ENCODE results near the gene CUL1.
"Not testable (repeated sequence)": the region's sequence is repeated elsewhere in the genome, so short reads cannot be mapped to it uniquely, and the experiment has no call there.

CUL1 gene

GRCh38 chr7:148700661-148701064 is 2.0 kb downstream of the CUL1 start:
- no peak overlapping the region for H3K27ac ChIP-seq (ENCODE audit: low read depth, low read length, poor library complexity, severe bottlenecking)
- H4K20me1 ChIP-seq (ENCODE audit: insufficient read depth, low read length), result peaks cover 17% of the 10 kb centered on the region; the same call in 1 of the 2 replicates

GRCh38 chr7:148701414-148701813 is 2.7 kb downstream of the CUL1 start:
- Histone ChIP-seq H3K36me3 (ENCODE audit: insufficient read depth, low read length) (no peaks in the 10 kb centered on the region; the same call in 1 of the 2 replicates), H3K79me2 (ENCODE audit: insufficient read depth, low read length) (peaks cover 65% of the 10 kb centered on the region), H3K27me3 (ENCODE audit: insufficient read depth, low read length) (no peaks in the 10 kb centered on the region), H2AFZ (ENCODE audit: low read length) (no peak overlapping the region), H3K4me1 (ENCODE audit: insufficient read depth, low read length, severe bottlenecking) (peaks cover 57% of the 10 kb centered on the region), H3F3A (ENCODE audit: insufficient read depth, low read length) (peaks cover 4% of the 10 kb centered on the region; the same call in 1 of the 2 replicates), H3K4me2 (ENCODE audit: low read length) (peak overlapping the region; percentile 93), H4K20me1 (ENCODE audit: insufficient read depth, low read length) (peaks cover 20% of the 10 kb centered on the region; the same call in 1 of the 2 replicates), H3K27ac (ENCODE audit: low read depth, low read length, poor library complexity, severe bottlenecking) (no peak overlapping the region), H3K4me3 (ENCODE audit: low read depth, low read length, poor library complexity, severe bottlenecking) (no peak overlapping the region), H3K9ac (ENCODE audit: low read length) (no peak overlapping the region), H3K9me2 (ENCODE audit: low read depth, low read length) (no peaks in the 10 kb centered on the region), H3K9me3 (ENCODE audit: low read length) (no peaks in the 10 kb centered on the region)
- TF ChIP-seq CTCF (IDR thresholded peaks at IDR 0.05; ENCODE audit: low read length), result no peak
- no peak for TF ChIP-seq EZH2 (IDR thresholded peaks at IDR 0.05; ENCODE audit: borderline replicate concordance, low read length)

More at GRCh38 chr7:148700661-148701064, 2.0 kb downstream of the CUL1 start:
- no peaks in the 10 kb centered on the region for H3K27me3 ChIP-seq (ENCODE audit: insufficient read depth, low read length)
- H3K9ac ChIP-seq (ENCODE audit: low read length), result peak overlapping the region; percentile 90
- H2AFZ ChIP-seq (ENCODE audit: low read length), result no peak overlapping the region
- peak overlapping the region; percentile 81 for H3K4me3 ChIP-seq (ENCODE audit: low read depth, low read length, poor library complexity, severe bottlenecking)
- H3K79me2 ChIP-seq (ENCODE audit: insufficient read depth, low read length), result peaks cover 58% of the 10 kb centered on the region
- peak overlapping the region; percentile 93 for H3K4me2 ChIP-seq (ENCODE audit: low read length)
- peaks cover 4% of the 10 kb centered on the region; the same call in 1 of the 2 replicates for H3F3A ChIP-seq (ENCODE audit: insufficient read depth, low read length)
- peaks cover 57% of the 10 kb centered on the region for H3K4me1 ChIP-seq (ENCODE audit: insufficient read depth, low read length, severe bottlenecking)
- H3K36me3 ChIP-seq (ENCODE audit: insufficient read depth, low read length), result no peaks in the 10 kb centered on the region; the same call in 1 of the 2 replicates
- no peaks in the 10 kb centered on the region for H3K9me2 ChIP-seq (ENCODE audit: low read depth, low read length)
- no peaks in the 10 kb centered on the region for H3K9me3 ChIP-seq (ENCODE audit: low read length)
- TF ChIP-seq CTCF (IDR thresholded peaks at IDR 0.05; ENCODE audit: low read length), result no peak
- no peak for TF ChIP-seq EZH2 (IDR thresholded peaks at IDR 0.05; ENCODE audit: borderline replicate concordance, low read length)

GRCh38 chr7:148702876-148703670 is 4.4 kb downstream of the CUL1 start:
- no peak overlapping the region for H3K4me3 ChIP-seq (ENCODE audit: low read depth, low read length, poor library complexity, severe bottlenecking)

GRCh38 chr7:148703671-148703962 is 4.9 kb downstream of the CUL1 start:
- not testable (repeated sequence) for H3K9me2 ChIP-seq (ENCODE audit: low read depth, low read length); H3K9me3 ChIP-seq (ENCODE audit: low read length); H3K27ac ChIP-seq (ENCODE audit: low read depth, low read length, poor library complexity, severe bottlenecking); H3K9ac ChIP-seq (ENCODE audit: low read length); H3K36me3 ChIP-seq (ENCODE audit: insufficient read depth, low read length); H3F3A ChIP-seq (ENCODE audit: insufficient read depth, low read length); H3K4me2 ChIP-seq (ENCODE audit: low read length); H2AFZ ChIP-seq (ENCODE audit: low read length); H3K27me3 ChIP-seq (ENCODE audit: insufficient read depth, low read length); H3K4me3 ChIP-seq (ENCODE audit: low read depth, low read length, poor library complexity, severe bottlenecking)
- H3K79me2 ChIP-seq (ENCODE audit: insufficient read depth, low read length), result peaks cover 84% of the 10 kb centered on the region
- H4K20me1 ChIP-seq (ENCODE audit: insufficient read depth, low read length), result peaks cover 25% of the 10 kb centered on the region
- peaks cover 52% of the 10 kb centered on the region for H3K4me1 ChIP-seq (ENCODE audit: insufficient read depth, low read length, severe bottlenecking)

More at GRCh38 chr7:148702876-148703670, 4.4 kb downstream of the CUL1 start:
- Histone ChIP-seq H3K4me1 (ENCODE audit: insufficient read depth, low read length, severe bottlenecking) (peaks cover 52% of the 10 kb centered on the region), H4K20me1 (ENCODE audit: insufficient read depth, low read length) (peaks cover 25% of the 10 kb centered on the region), H3K27me3 (ENCODE audit: insufficient read depth, low read length) (no peaks in the 10 kb centered on the region), H2AFZ (ENCODE audit: low read length) (no peak overlapping the region), H3F3A (ENCODE audit: insufficient read depth, low read length) (no peaks in the 10 kb centered on the region), H3K79me2 (ENCODE audit: insufficient read depth, low read length) (peaks cover 78% of the 10 kb centered on the region), H3K9me2 (ENCODE audit: low read depth, low read length) (no peaks in the 10 kb centered on the region), H3K9ac (ENCODE audit: low read length) (no peak overlapping the region), H3K4me2 (ENCODE audit: low read length) (no peak overlapping the region), H3K36me3 (ENCODE audit: insufficient read depth, low read length) (no peaks in the 10 kb centered on the region; the same call in 1 of the 2 replicates), H3K27ac (ENCODE audit: low read depth, low read length, poor library complexity, severe bottlenecking) (no peak overlapping the region), H3K9me3 (ENCODE audit: low read length) (no peaks in the 10 kb centered on the region)
- TF ChIP-seq CTCF (IDR thresholded peaks at IDR 0.05; ENCODE audit: low read length) (no peak), EZH2 (IDR thresholded peaks at IDR 0.05; ENCODE audit: borderline replicate concordance, low read length) (no peak)

Data from OCI-LY1 (cell line).